ENCODE results near the gene CSMD2. TPM values are rescaled to one million over a fixed set of nuclear protein-coding genes. Genes with fewer than 3 reads are reported as not detected.

CSMD2 gene
- total and polyA plus RNA-seq, 2 of the 8 experiments (the other 6 are each of a cell fraction or from before 2014, with no cell fraction given): 7.0 to 14.7 TPM

- Histone ChIP-seq H3K9ac (replicated peaks in 1 of 4; ENCODE audit: extremely low read depth in 1 of 4, low read depth in 3 of 4, low read length in 3 of 4) (no peak overlapping the region), H2AFZ (ENCODE audit: low read length) (no peak overlapping the region), H3K4ac (replicated peaks; ENCODE audit: insufficient read length, low read depth, low read length) (no peak overlapping the region), H3K36me3 (ENCODE audit: control insufficient read depth in 2 of 4, insufficient read depth in 4 of 4, low read length in 3 of 4) (peaks cover 0 to 3% (median under 1%) of the 10 kb centered on the region in 4 experiments; a peak in 2 of 8 replicates), H3K9me3 (ENCODE audit: insufficient read depth in 2 of 2, low read depth in 1 of 2, low read length in 1 of 2) (no peaks in the 10 kb centered on the region), H3K23ac (ENCODE audit: insufficient read length) (no peak overlapping the region), H2BK12ac (ENCODE audit: low read depth, low read length) (no peak overlapping the region), H2BK20ac (ENCODE audit: low read length) (no peak overlapping the region), H3K23me2 (ENCODE audit: low read depth, low read length) (no peaks in the 10 kb centered on the region), H3K27me3 (replicated peaks in 1 of 4; ENCODE audit: control insufficient read depth in 3 of 4, extremely low read depth in 1 of 4, insufficient read depth in 3 of 4, low read length in 3 of 4) (no peaks in the 10 kb centered on the region), H4K20me1 (replicated peaks in 1 of 2; ENCODE audit: control insufficient read depth in 1 of 2, insufficient read depth in 2 of 2, low read length in 2 of 2) (peaks cover 2 to 6% of the 10 kb centered on the region in 2 experiments), H2BK15ac (ENCODE audit: low read length) (no peak overlapping the region), H3K79me2 (ENCODE audit: control insufficient read depth in 1 of 2, insufficient read depth in 2 of 2, low read length in 2 of 2) (peaks cover 0 to 41% of the 10 kb centered on the region in 2 experiments; a peak in 2 of 4 replicates), H3K4me1 (replicated peaks in 1 of 4; ENCODE audit: control insufficient read depth in 3 of 4, insufficient read depth in 4 of 4, low read length in 3 of 4) (peaks cover 9 to 16% (median 15%) of the 10 kb centered on the region in 4 experiments), H3K79me1 (ENCODE audit: low read depth, low read length) (peaks cover 3% of the 10 kb centered on the region; the same call in 1 of the 2 replicates), H3K14ac (ENCODE audit: insufficient read length) (no peak overlapping the region), H2BK120ac (replicated peaks; ENCODE audit: low read depth, low read length) (no peak overlapping the region), H4K5ac (ENCODE audit: insufficient read length, low read depth, low read length) (no peak overlapping the region), H3K56ac (replicated peaks; ENCODE audit: insufficient read length, low read depth, low read length) (no peak overlapping the region), H3K4me3 (ENCODE audit: extremely low read depth in 1 of 4, insufficient read depth in 2 of 4, low read depth in 3 of 4, low read length in 4 of 4) (no peak overlapping the region), H2AK5ac (ENCODE audit: low read depth, low read length) (no peak overlapping the region), H3K18ac (ENCODE audit: extremely low read depth, low read length) (peak overlapping the region; percentile 52; the same call in 1 of the 2 replicates), H3K27ac (ENCODE audit: low read depth, low read length) (no peak overlapping the region), H4K91ac (replicated peaks; ENCODE audit: insufficient read length, low read length) (no peak overlapping the region), H4K8ac (ENCODE audit: extremely low read depth, insufficient read depth, low read length) (no peak overlapping the region), H2BK5ac (ENCODE audit: low read depth, low read length) (peak overlapping the region; percentile 4; the same call in 1 of the 2 replicates), H3K4me2 (ENCODE audit: insufficient read depth in 1 of 2, low read depth in 2 of 2, low read length in 2 of 2) (peak overlapping the region; percentile 0 to 43; a peak in 1 of 4 replicates)
- CTCF ChIA-PET (ENCODE audit: partially characterized antibody): interaction anchor here (1.0 to 5.4 kb wide), 2 partner anchors 13 to 311 kb away, joined by 3 to 26 read pairs; no protein-coding TSS in a partner anchor
- no peak for TF ChIP-seq TCF12 (IDR thresholded peaks at IDR 0.05; ENCODE audit: low read depth, low read length)
- no peak for TF ChIP-seq POLR2AphosphoS5 (IDR thresholded peaks at IDR 0.05; ENCODE audit: low read depth, low read length)
- no peak for TF ChIP-seq ATF3 (IDR thresholded peaks at IDR 0.05; ENCODE audit: insufficient read depth, low read depth, low read length)
- no peak for TF ChIP-seq SIRT6 (IDR thresholded peaks at IDR 0.05; ENCODE audit: low read length)
- no peak for TF ChIP-seq CBX5 (IDR thresholded peaks at IDR 0.05; ENCODE audit: low read depth, low read length)
- TF ChIP-seq EP300 (IDR thresholded peaks at IDR 0.05; ENCODE audit: borderline replicate concordance in 1 of 2, low read depth in 2 of 2, low read length in 2 of 2): no peak
- 24% methylated on average over 3 of the region's 3 CpGs; no CpG with 5 or more reads in 1 of the 2 experiments for WGBS, 2 experiments (ENCODE audit: extremely low coverage in 1 of 2, insufficient coverage in 1 of 2, insufficient read length in 1 of 2, insufficient replicate concordance in 2 of 2, low coverage in 1 of 2, low lambda C conversion rate in 2 of 2, missing lambda C conversion rate in 1 of 2)
- DNase-seq (ENCODE audit: low read depth in 1 of 2, low spot score in 2 of 2) (no peak), FAIRE-seq (peak; percentile 68)
- POLR2A ChIA-PET (ENCODE audit: partially characterized antibody): interaction anchor here (1.2 to 3.6 kb wide), 2 partner anchors 10 to 13 kb away, joined by 5 to 19 read pairs; no protein-coding TSS in a partner anchor
Measured at GRCh38 chr1:34149501-34149900, 15.5 kb downstream of the CSMD2 start.
